Upper lobe of left lung (tissue), 4 donors: ENCODE measurements around the gene LRP4.

Experiments used
- POLR2A ChIP-seq, 4 donors: fragments of 450-650 bp; IDR thresholded peaks; one replicate each; pipeline ENCODE4 v1.5.1; 2016 to 2017; ENCODE audit warnings: antibody characterized with exemption in 4 of 4, mild to moderate bottlenecking in 2 of 4
- TF ChIP-seq, protein P1 (sequence below), 6 experiments: fragments of 450-650 bp in 4 of 6; fragments of 200-600 bp in 2 of 6; sonication (generic) in 2 of 6; IDR thresholded peaks; one replicate each; pipeline ENCODE4 v1.5.1; 2016 to 2019; ENCODE audit warnings: antibody characterized with exemption in 6 of 6

DNA sequence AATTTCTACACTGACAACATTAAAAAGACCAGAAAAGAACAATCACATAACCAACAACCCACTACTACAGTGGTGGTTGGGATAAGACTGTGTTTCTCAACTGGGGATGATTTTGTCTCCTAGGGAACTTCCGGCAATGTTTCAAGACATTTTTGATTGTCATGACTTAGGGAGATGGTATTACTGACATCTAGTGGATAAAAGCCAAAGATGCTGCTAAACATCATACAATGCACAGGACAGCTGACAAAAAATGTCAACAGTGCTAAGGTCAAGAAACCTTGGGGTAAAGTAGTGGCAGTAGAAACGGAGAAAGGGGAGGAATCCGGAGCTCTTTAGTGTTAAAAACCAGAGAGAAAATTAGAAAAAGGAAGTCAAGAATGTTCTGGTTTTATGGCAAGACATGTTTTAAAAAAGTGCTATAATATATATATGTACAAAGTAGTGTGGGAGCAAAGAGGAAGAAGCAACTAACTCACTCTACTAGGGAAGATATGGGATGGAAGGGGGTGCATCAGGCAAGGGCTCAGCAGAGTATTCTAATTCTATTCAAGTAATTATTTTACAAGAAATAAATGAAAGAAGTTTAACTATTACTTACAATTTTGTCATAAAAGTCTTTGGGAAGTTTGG is 109.4 kb downstream of the LRP4 start:
- TF ChIP-seq POLR2A (IDR thresholded peaks at IDR 0.05): no peak
- TF ChIP-seq, protein P1, sequence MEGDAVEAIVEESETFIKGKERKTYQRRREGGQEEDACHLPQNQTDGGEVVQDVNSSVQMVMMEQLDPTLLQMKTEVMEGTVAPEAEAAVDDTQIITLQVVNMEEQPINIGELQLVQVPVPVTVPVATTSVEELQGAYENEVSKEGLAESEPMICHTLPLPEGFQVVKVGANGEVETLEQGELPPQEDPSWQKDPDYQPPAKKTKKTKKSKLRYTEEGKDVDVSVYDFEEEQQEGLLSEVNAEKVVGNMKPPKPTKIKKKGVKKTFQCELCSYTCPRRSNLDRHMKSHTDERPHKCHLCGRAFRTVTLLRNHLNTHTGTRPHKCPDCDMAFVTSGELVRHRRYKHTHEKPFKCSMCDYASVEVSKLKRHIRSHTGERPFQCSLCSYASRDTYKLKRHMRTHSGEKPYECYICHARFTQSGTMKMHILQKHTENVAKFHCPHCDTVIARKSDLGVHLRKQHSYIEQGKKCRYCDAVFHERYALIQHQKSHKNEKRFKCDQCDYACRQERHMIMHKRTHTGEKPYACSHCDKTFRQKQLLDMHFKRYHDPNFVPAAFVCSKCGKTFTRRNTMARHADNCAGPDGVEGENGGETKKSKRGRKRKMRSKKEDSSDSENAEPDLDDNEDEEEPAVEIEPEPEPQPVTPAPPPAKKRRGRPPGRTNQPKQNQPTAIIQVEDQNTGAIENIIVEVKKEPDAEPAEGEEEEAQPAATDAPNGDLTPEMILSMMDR (IDR thresholded peaks at IDR 0.05): no peak
